ENCODE results near the gene LPCAT1. TPM values are rescaled to one million over a fixed set of nuclear protein-coding genes. Genes with fewer than 3 reads are reported as not detected.
A peak's percentile ranks its signal among the peaks of the same experiment; 100 is the strongest.
"Not testable (repeated sequence)": the region's sequence is repeated elsewhere in the genome, so short reads cannot be mapped to it uniquely, and the experiment has no call there.

LPCAT1 gene
- total RNA-seq, result 10 to 100 TPM; 38.5 to 62.7 TPM

GRCh38 chr5:1523793-1524480 is at the start of gene LPCAT1:
Gene LPCAT1 (minus strand): TSS chr5:1523960. CDS start chr5:1523844, 116 bp downstream.
- peaks cover 34% of the 10 kb centered on the region for H3K36me3 Mint-ChIP-seq (ENCODE audit: low read depth)
- H3K27ac Mint-ChIP-seq, result peak within 1 kb of the TSS; percentile 79
- peaks cover 13% of the 10 kb centered on the region for H3K4me1 Mint-ChIP-seq
- H3K27me3 Mint-ChIP-seq, result no peaks in the 10 kb centered on the region
- peak within 1 kb of the TSS; percentile 81 for H3K4me3 Mint-ChIP-seq
- ATAC-seq (replicated peaks), result peak; percentile 90
- H3K9me3 Mint-ChIP-seq, result no peaks in the 10 kb centered on the region

DNA sequence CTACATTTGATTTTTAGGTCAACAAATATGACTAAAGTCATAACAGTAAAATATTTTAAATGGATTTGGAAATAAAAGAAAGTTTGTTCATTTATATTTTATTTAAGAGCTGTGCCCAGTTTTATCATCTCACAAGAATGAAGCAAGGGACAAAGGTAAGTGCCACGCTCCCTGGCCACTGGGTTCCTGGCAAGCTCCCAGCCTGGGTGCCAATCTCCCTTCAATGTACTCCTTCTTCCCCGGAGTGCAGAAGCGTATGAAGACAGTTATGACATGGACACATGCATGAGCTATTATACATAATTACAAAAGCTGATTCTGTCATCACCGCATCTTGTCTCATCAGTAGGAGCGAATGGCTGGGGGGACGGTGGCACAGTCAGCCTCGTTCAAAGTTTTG is 48.1 kb upstream of the LPCAT1 start:
- not testable (repeated sequence) for H3K4me1 Mint-ChIP-seq; H3K9me3 Mint-ChIP-seq; H3K27ac Mint-ChIP-seq; ATAC-seq (replicated peaks); H3K36me3 Mint-ChIP-seq (ENCODE audit: low read depth); H3K4me3 Mint-ChIP-seq; H3K27me3 Mint-ChIP-seq

DNA sequence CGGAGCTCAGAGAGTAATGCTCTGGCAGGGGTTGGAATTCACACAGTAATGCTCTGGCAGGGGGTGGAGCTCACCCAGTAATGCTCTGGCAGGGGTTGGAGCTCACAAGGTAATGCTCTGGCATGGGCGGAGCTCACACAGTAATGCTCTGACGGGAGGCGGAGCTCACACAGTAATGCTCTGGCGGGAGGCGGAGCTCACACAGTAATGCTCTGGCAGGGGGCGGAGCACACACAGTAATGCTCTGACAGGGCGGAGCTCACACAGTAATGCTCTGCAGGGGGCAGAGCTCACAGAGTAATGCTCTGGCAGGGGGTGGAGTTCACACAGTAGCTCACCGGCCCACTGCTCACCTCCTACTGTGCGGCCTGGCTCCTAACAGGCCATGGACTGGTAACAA is 47.2 kb upstream of the LPCAT1 start:
- Mint-ChIP-seq H3K27ac (no peak overlapping the region), H3K4me3 (no peak overlapping the region), H3K9me3 (no peaks in the 10 kb centered on the region), H3K27me3 (no peaks in the 10 kb centered on the region), H3K36me3 (ENCODE audit: low read depth) (no peaks in the 10 kb centered on the region), H3K4me1 (no peaks in the 10 kb centered on the region)
- ATAC-seq (replicated peaks), result no peak

DNA sequence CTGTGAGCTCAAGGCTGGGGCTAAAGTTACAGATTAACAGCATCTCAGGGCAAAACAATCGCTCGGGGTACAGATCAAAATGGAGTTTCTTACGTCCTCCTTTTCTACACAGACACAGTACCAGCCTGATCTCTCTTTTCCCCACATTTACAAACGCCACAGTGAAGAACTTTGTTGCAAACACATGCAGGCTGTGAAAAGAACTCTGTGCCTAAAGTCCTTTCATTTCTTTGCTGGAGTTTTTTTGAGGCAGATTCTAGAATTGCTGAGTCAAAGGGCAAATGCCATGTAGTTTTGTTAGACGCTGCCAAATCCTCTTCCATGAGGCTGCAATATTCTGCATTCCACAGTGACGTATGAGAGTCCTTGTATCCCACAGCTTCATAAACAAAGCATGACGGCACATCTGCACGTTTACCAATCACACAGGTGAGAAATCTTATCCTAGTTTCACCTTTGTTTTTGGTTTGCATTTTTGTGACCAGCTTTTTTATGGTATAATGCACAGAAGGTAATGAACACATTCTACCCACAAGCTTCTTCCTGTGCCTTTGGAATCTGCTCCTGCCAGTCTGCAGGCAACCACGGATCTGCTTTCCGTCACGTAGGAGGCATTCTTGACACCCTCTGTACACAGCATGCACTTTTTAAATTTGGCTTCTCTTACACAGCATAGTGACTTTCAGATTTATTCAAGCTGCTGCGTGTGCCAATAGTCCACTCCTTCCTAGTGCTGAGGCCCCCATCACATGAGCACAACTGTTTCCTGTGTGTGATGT is 44.6 kb upstream of the LPCAT1 start:
- no peaks in the 10 kb centered on the region for H3K27me3 Mint-ChIP-seq
- no peaks in the 10 kb centered on the region for H3K36me3 Mint-ChIP-seq (ENCODE audit: low read depth)
- H3K27ac Mint-ChIP-seq, result no peak overlapping the region
- ATAC-seq (replicated peaks), result no peak
- H3K9me3 Mint-ChIP-seq, result no peaks in the 10 kb centered on the region
- no peaks in the 10 kb centered on the region for H3K4me1 Mint-ChIP-seq
- H3K4me3 Mint-ChIP-seq, result no peak overlapping the region

DNA sequence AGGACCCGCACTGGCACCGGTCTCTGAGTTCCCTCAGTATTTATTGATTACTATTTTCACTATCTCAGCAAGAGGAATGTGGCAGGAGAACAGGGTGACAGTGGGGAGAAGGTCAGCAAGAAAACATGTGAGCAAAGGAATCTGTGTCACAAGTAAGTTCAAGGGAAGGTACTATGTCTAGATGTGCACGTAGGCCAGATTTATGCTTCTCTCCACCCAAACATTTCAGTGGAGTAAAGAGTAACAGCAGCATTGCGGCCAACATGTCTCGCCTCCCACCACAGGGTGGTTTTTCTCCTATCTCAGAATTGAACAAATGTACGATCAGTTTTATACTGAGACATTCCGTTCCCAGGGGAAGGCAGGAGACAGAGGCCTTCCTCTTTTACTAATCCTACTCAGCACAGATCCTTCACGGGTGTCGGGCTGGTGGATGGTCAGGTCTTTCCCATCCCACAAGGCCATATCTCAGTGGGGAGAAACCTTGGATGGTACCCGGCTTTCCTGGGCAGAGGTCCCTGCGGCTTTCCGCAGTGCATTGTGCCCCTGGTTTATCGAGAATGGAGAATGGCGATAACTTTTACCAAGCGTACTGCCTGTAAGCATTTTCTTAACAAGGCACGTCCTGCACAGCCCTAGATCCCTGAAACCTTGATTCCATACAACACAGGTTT is 43.9 kb upstream of the LPCAT1 start:
- H3K9me3 Mint-ChIP-seq; H3K27ac Mint-ChIP-seq; H3K4me1 Mint-ChIP-seq; ATAC-seq (replicated peaks); H3K4me3 Mint-ChIP-seq; H3K36me3 Mint-ChIP-seq (ENCODE audit: low read depth); H3K27me3 Mint-ChIP-seq: not testable (repeated sequence)

DNA sequence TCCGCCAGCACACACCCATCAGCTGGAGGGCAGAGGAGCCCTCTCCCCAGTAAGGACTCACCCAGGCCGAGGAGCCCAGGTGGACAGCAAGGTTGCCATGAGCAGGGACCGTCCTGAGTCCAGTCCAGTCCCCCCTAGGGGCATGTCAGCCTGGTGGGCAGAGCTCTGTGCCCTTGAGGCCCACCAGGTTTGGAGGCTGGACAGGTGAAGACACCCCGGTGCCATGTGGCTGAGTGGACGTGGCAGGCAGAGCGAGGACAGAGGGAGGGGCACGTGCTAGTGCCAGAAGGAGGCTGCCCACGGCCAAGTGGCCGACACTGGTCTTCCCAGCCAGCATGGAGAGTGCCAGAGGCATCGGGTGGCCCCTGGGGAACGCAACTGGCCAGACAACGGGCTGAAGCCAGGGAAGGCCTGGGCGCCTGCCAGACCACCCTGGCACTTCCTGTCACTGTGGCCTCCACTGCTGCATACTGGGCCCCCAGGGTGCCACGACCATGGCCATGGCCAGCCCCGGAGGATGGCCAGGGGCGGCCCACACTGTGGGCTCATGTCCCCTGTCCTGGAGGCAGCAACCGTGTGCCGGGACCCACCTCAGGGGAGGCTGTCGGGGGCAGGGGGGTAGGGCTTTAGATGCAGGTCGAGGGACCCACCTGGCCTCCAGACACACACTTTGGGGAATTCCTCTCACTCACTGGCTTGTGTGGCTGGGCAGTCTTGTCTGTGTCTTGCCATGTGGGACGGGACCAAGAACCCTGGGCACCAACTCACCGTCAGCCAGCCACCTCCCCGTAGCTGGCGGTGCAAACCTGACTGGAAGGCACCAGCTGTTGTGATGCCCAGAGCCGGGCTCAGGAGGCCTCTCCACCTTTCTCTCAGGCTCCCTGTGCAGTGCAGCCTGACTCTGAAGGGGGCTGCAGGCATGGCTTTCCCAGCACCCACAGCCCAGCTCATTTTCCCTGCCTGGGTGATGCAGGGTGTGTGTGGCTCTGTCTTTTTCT is 42.3 kb upstream of the LPCAT1 start:
- no peaks in the 10 kb centered on the region for H3K9me3 Mint-ChIP-seq
- no peaks in the 10 kb centered on the region for H3K36me3 Mint-ChIP-seq (ENCODE audit: low read depth)
- no peak overlapping the region for H3K27ac Mint-ChIP-seq
- no peak for ATAC-seq (replicated peaks)
- H3K4me1 Mint-ChIP-seq, result no peaks in the 10 kb centered on the region
- H3K27me3 Mint-ChIP-seq, result peaks cover 13% of the 10 kb centered on the region
- H3K4me3 Mint-ChIP-seq, result no peak overlapping the region

- Mint-ChIP-seq H3K4me3 (no peak overlapping the region), H3K36me3 (ENCODE audit: low read depth) (no peaks in the 10 kb centered on the region), H3K27me3 (peaks cover 18% of the 10 kb centered on the region), H3K27ac (no peak overlapping the region), H3K9me3 (no peaks in the 10 kb centered on the region), H3K4me1 (no peaks in the 10 kb centered on the region)
- no peak for ATAC-seq (replicated peaks)
Observed at GRCh38 chr5:1564824-1565736, 41.3 kb upstream of the LPCAT1 start.

- H3K9me3 Mint-ChIP-seq, result no peaks in the 10 kb centered on the region
- H3K36me3 Mint-ChIP-seq (ENCODE audit: low read depth), result no peaks in the 10 kb centered on the region
- H3K4me1 Mint-ChIP-seq, result no peaks in the 10 kb centered on the region
- peaks cover 20% of the 10 kb centered on the region for H3K27me3 Mint-ChIP-seq
- no peak for ATAC-seq (replicated peaks)
- no peak overlapping the region for H3K27ac Mint-ChIP-seq
- H3K4me3 Mint-ChIP-seq, result no peak overlapping the region
Observed at GRCh38 chr5:1564182-1564748, 40.5 kb upstream of the LPCAT1 start.

GRCh38 chr5:1563617-1564181 is 39.9 kb upstream of the LPCAT1 start:
- no peak for ATAC-seq (replicated peaks)
- Mint-ChIP-seq H3K4me3 (no peak overlapping the region), H3K4me1 (no peaks in the 10 kb centered on the region), H3K36me3 (ENCODE audit: low read depth) (no peaks in the 10 kb centered on the region), H3K27me3 (peaks cover 25% of the 10 kb centered on the region), H3K9me3 (no peaks in the 10 kb centered on the region), H3K27ac (no peak overlapping the region)

DNA sequence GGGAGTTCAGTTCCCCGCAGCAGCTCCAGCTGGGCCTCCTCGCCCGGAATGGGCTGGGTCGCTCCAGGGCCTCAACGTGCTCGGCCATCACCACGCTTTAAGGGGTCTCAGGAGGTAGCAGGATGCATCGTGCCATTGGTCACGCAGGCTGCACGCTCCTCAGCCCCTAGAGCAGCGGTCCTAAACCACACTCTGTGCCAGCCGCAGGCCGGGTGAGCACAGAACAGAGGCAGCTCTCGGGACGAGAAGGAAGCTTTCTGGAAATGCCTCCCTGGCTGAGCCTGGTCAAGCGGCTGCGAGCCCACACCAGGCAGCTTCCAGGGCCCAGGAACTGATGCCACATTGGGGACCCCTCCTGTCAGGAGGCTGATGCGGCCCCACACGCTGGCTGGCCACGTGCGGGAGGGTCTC is 39.3 kb upstream of the LPCAT1 start:
- no peaks in the 10 kb centered on the region for H3K4me1 Mint-ChIP-seq
- H3K27ac Mint-ChIP-seq, result no peak overlapping the region
- no peaks in the 10 kb centered on the region for H3K9me3 Mint-ChIP-seq
- no peaks in the 10 kb centered on the region for H3K36me3 Mint-ChIP-seq (ENCODE audit: low read depth)
- no peak overlapping the region for H3K4me3 Mint-ChIP-seq
- no peak for ATAC-seq (replicated peaks)
- peaks cover 28% of the 10 kb centered on the region for H3K27me3 Mint-ChIP-seq

DNA sequence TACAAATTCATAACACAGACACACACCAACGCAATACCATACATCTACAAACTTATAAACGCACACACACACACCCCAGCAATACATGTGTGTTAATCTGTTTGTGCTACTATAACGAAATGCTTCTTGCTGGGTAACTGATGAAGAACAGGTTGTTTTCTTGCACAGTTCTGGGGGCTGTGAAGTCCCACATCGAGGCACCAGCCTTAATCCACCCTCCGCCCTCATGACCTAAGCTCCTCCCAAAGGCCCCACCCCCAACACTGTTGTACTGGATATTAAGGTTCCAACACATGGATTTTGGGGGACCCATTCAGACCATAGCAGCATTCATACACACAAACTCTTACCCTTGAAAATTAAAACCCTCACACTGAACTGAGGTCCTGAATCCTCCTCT is 38.8 kb upstream of the LPCAT1 start:
- Mint-ChIP-seq H3K27ac (no peak overlapping the region), H3K36me3 (ENCODE audit: low read depth) (no peaks in the 10 kb centered on the region), H3K4me3 (no peak overlapping the region), H3K27me3 (peaks cover 30% of the 10 kb centered on the region), H3K9me3 (no peaks in the 10 kb centered on the region), H3K4me1 (no peaks in the 10 kb centered on the region)
- ATAC-seq (replicated peaks), result no peak

GRCh38 chr5:1561402-1561929 is 37.7 kb upstream of the LPCAT1 start:
- Mint-ChIP-seq H3K4me3 (no peak overlapping the region), H3K36me3 (ENCODE audit: low read depth) (no peaks in the 10 kb centered on the region), H3K4me1 (no peaks in the 10 kb centered on the region), H3K27ac (no peak overlapping the region), H3K9me3 (no peaks in the 10 kb centered on the region), H3K27me3 (peaks cover 30% of the 10 kb centered on the region)
- ATAC-seq (replicated peaks), result no peak

Data from activated T-helper 17 cell treated with anti-CD3 and anti-CD28 coated beads, Interleukin-2, amount 50 U/mL, for 72 hours (primary cell).